Left ventricle myocardium superior (tissue), 1 donor: Measurements from ENCODE around the gene SEC61A2. TPM values are rescaled to one million over a fixed set of nuclear protein-coding genes. Genes with fewer than 3 reads are reported as not detected.
"Not testable (repeated sequence)": the region's sequence is repeated elsewhere in the genome, so short reads cannot be mapped to it uniquely, and the experiment has no call there.

Experiments used
- ATAC-seq: fragments of 200-7000 bp; cut with Tn5 transposase; one replicate; pipeline ENCODE4 v1.9.1; 2020; ENCODE audit warnings: mild to moderate bottlenecking, moderate library complexity
- DNase-seq: peaks from one replicate; pipeline ENCODE4 v3.0.0-alpha.2; 2020
- intact Hi-C: fragments of 100-400 bp; cut with micrococcal nuclease; formaldehyde crosslinking; loops from one replicate; pipeline ENCODE4 v1.11.0; 2022
- long read RNA-seq: library from polyadenylated mRNA; unstranded; transcript quantifications from one replicate; pipeline ENCODE4 v2.0.0, GENCODE V29; 2021
- total RNA-seq: library from RNA; stranded (reverse); fragmentation: NEBNext Ultra II Directional; extraction: Animal tissue kit (Norgen Biotek cat#: 25700); gene quantifications from one replicate; pipeline ENCODE4 v1.2.1, GENCODE V29; 2021
- donor health status: DM: no; HTN: yes; CAD: no; lungs with severe emphysema.

The SEC61A2 gene
- 11.0 TPM for total RNA-seq
- long read RNA-seq, transcript SEC61A2-201 (12 exons, 1,893 nt) = major isoform, 11 of 16 reads
- long read RNA-seq, partial matches to known transcripts = 3 of 16 reads
- long read RNA-seq, other reads (novel, unspliced or antisense) = 2 of 16 reads

DNA sequence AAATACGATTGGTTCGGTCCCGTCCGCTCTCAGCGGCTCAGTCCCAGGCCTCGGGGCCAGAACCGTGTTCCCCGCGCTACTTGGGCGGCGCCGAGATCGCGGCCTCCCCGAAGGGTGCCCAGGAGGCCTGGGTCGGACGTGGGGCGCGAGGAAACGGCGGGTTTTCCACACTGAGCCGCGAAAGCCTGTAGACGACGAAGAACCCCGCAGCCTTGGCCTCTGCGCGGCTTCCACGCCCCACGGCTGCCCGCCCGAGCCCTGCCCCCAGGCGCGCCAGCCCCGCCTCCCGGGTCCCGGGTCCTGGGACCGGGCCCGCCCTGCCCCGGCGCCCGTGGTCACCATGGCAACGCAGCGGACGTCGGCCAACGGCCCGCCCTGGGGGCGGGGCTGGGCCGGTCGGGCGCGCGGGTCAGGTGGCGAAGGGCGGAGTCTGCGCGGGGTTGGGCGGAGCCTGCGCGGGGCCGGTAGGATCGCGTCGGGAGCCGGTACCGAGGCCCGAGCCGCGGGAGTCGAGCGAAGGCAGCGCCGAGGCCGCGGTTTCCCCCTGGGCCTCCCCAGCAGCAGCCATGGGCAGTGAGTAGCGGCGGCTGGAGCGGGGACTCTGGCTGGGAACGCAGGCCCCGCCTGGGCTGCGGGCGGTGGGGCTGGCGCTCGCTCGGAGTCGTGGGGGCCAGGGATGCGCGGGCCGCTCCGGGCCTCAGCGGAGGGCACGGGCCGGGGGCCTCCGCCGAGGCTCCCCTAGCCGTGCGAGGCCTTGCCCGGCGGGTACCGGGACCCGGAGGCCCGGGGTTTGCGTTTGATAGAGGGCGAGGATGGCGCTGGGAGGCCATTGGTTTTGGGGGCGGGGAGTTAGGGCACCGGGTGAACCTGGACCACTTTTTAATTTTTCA, at the start of gene SEC61A2:
Gene SEC61A2, plus strand, starts transcription at position 456 of the 890 bp plus-strand sequence. Its CDS starts 111 bp downstream, at position 567.
- peak; percentile 99 for ATAC-seq
- intact Hi-C loops = no loop called here

DNA sequence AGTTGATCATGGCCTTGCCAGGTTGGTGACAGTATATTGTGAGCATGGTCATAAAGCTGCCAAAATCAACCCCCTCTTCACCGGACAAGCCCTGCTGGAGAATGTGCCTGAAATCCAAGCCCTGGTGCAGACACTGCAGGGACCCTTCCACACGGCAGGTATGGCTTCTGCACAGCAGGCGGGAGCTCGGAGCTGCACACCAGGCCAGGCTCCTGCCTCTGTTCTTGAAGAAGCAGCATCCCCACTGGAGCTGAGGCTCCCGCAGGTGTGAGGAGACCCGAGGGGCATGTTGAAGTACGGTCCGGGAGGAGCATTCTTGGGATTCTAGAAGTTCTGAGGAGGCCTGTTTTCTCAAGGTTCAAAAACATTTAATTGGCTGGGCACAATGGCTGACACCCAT, 48.0 kb upstream of the SEC61A2 start:
- intact Hi-C loops = no loop called here
- no peak for ATAC-seq
- DNase-seq = no peak

More for the DNA sequence above, at the start of gene SEC61A2:
- peak; percentile 98 for DNase-seq

DNA sequence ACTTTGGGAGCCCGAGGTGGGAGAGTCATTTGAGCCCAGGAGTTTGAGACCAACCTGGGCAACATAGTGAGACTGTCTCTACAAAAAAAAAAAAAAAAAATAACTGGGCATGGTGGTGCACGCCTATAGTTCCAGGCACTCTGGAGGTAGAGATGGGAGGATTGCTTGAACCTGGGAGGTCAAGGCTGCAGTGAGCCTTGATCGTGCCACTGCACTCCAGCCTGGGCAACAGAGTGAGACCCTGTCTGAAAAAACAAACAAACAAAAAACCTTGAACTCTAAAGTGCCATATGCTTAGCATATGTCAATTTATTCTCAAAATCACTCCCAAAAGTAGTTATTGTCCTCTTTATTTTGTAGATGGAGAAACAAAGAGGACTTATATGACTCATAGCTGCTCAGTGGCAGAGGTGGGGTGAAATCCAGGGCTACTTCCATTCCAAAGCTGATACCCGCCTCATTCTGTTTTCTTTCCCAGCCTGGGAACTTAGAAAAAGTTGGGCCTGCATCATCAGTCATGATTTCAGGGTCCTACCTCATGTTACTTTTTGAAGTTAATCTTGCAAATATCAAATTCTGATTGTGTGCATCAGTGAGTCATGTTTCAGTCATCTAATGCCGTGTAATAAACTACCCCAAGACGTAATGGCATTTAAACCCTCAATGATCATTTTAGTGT, 47.5 kb upstream of the SEC61A2 start:
- no peak for DNase-seq
- intact Hi-C loops = no loop called here
- no peak for ATAC-seq

DNA sequence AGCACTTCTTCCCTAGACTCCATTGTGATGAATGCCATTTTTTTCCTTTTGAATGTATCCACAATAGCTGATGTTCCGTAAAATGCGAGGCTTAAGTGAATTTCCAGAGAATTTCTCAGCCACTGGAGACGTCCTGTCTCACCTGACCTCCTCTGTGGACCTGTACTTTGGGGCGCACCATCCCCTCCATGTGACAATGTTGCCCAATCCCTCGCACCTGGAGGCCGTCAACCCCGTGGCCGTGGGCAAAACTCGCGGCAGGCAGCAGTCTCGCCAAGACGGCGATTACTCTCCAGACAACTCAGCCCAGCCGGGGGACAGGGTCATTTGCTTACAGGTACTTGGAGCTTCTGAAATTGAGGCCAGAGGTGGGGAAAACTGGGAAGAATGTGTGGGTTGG, 40.6 kb upstream of the SEC61A2 start:
- intact Hi-C loops = no loop called here
- ATAC-seq (no peak), DNase-seq (no peak)

DNA sequence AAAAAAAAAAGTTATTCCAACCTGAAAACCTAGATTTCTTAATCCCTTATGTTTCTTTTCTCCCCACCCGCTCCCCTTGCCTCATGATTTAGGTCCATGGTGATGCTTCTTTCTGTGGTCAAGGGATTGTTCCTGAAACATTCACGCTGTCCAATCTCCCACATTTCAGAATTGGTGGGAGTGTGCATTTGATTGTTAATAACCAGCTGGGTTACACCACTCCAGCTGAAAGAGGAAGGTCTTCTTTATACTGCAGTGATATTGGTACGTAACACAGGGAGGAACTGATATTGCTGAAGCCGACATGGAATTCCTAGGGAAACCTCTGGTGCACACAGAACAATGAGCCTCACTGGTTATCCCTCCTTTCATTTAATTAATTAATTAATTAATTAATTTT, 38.1 kb upstream of the SEC61A2 start:
- ATAC-seq = no peak
- intact Hi-C loops = no loop called here

DNA sequence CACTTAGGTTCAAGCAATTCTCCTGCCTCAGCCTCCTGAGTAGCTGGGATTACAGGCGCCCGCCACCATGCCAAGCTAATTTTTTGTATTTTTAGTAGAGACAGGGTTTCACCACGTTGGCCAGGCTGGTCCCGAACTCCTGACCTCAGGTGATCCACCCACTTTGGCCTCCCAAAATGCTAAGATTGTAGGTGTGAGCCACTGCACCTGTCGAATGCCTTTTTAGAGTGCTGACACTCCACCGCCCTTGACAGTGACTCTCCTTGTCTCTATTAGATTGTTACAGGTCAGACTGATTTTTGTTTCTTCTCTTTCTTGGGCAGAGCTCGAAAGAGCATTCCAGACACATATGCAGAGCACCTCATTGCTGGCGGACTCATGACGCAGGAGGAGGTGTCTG, 32.1 kb upstream of the SEC61A2 start:
- DNase-seq, ATAC-seq, intact Hi-C loops: not testable (repeated sequence)

More for the DNA sequence above, 38.1 kb upstream of the SEC61A2 start:
- DNase-seq = no peak

DNA sequence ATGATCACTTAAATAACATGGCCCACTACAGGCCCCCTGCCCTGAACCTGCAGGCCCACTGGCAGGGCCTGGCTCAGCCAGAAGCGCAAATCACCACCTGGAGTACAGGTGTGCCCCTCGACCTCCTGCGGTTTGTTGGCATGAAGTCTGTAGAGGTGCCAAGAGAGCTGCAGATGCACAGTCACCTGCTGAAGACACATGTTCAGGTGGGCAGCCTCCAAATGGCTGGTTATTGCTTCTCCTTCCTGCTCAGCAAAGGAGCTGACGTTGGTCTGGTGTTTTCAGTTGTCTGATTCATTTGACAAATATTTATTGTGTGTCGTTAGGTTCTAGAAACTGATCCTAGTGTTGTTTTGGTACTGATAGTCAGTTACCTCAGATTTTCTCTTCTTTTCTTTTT, 31.7 kb upstream of the SEC61A2 start:
- intact Hi-C loops = no loop called here
- ATAC-seq (no peak), DNase-seq (no peak)

DNA sequence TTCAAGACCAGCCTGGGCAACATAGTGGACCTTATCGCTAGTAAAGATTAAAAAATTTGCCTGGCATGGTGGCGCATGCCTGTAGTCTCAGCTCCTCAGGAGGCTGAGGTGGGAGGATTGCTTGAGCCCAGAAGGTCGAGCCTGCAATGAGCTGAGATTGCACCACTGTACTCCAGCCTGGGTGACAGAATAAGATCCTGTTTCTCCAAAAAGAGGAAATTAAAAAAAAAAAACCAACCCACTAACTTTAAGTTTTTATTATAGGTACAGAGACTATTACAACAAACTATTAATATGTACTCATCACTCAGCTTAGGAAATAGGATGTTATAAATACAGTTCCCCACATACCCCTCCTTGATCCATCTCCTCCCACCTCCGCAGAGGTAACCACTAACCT, 30.5 kb upstream of the SEC61A2 start:
- no peak for DNase-seq
- intact Hi-C loops = no loop called here
- ATAC-seq = no peak

DNA sequence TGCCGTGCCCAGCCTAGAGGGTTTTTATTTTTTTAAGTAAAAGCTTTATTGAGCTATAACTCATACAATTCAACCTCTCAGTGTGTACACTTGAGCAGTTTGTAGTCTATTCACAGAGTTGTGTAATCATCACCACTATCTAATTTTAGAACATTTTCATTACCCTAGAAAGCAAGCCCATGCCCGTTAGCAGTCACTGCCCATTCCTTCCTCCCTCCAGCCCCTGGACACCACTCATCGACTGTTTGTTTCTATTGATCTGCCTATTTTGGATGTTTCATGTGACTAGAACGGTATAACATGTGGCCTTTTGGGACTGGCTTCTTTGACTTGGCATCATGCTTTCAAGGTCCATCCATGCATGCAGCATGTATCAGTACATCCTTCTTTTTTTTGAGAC, 25.7 kb upstream of the SEC61A2 start:
- ATAC-seq (no peak), DNase-seq (no peak)
- intact Hi-C loops = no loop called here

DNA sequence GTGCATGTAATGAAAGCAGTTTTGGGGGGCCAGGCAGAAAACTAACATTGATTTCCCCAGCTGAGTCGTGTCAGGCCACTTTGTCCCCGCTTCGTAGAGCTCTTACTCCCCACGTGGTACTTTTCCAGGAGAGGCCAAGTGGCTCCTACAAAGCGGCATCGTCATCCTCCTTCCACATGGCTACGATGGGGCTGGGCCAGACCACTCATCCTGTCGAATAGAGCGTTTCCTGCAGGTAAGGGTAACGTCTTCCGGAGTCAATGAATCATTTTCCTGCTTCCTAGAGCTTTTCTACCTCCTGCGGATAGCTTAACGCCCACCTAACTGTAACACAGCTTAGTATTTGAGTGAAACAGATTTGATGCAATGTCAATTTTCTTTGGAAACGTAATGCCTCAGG, 21.7 kb upstream of the SEC61A2 start:
- ATAC-seq (no peak), DNase-seq (no peak)
- intact Hi-C loops = no loop called here

DNA sequence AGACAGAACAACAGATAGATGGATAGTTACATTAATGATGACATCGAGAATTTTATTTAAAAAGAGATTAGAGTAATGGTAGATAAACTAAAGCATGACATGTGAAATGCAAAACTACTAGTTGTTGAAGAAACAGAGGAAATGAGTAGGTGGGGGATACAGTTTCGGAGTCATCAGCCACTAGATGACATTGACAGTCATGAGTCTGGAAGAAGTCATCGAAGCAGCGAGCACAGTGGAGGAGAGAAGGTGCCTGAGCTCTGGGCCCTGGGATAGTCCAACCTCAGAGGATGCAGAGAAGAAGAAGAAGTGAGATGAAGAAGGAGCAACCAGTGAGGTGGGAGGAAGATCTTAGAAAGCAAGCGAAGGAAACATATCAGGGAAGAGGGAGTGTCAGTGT, 20.2 kb upstream of the SEC61A2 start:
- intact Hi-C loops = no loop called here
- DNase-seq (no peak), ATAC-seq (no peak)

DNA sequence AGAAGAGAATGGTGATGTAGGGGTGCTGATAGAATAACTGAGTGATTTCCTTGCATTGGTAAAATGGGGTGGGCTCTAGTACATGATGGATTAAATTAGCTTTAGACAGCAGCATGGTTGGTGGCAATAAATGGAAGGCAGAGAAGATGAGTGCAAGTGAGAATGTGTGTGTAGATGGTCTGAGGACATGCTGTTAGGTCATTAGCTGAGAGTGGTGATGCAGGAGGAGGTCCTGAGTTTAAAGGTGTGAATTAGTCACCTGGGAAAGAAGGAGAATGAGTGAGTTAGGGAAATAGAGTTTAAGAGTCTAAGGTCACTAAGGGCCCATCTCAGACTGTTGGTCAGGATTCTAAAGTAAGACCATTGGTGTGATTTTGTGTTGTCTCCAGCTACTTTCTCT, 17.9 kb upstream of the SEC61A2 start:
- intact Hi-C loops = no loop called here
- no peak for ATAC-seq
- DNase-seq = no peak

DNA sequence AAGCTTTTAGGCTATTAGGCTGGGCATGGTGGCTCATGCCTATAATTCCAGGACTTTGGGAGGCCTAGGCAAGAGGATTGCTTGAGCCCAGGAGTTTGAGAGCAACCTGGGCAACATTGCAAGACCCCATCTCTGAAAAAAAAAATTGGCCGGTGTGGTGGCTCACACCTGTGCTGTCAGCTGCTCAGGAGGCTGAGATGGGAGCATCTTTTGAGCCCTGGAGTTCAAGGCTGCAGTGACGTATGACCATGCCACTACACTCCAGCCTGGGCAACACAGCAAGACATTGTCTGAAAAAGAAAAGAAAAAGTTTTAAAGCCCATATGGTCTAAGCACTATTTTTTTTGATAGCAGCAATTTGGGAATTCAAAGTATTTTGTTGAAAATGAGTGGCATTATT, 15.8 kb upstream of the SEC61A2 start:
- intact Hi-C loops = no loop called here
- no peak for DNase-seq
- ATAC-seq = no peak

DNA sequence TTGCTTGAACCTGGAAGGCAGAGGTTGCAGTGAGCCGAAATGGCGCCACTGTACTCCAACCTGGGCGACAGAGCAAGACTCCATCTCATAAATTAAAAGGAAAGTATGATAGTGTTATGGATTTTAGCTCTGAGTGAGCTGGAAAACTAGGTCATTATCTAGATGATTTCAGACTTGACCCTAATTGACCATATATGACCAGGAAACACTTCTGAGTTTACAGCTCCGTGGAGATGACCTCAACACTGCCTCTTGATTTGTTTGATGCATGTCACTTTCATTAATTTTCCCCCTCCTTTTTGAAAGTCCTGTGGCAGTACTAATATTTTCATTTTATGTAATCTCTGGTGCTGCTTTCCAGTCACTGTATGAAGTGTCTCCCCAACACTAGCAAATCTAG, 7.8 kb upstream of the SEC61A2 start:
- no peak for ATAC-seq
- intact Hi-C loops = no loop called here
- no peak for DNase-seq

DNA sequence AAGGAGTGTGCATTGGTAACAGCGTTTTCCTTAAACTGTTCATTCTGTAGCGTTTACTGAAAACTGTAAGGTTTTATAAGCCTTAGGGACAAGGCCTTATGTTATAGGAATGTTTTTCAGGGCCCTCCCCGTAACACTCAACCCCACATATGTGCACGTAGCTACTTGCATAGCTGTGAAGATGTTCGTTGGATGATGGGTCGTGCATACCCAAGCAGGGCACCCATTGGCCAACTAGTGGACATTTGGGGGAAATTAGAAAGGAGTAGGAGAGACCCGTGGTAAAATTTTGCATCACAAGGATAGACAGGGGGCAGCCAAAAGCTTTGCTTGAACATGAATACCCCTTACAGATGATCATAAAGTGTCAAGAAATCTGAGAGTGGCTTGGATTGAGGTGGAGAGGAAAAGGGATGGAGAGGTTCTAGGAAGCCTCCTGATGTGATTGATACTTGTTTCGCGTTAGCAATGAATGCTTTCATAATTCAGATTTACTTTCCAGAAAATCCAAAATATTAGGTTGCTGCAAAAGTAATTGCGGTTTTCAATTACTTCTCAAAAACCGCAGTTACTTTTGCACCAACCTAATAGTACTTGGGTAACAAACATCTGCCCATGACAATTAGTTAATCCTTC, 878 bp downstream of the SEC61A2 start:
- ATAC-seq (peak; percentile 39), DNase-seq (no peak)

DNA sequence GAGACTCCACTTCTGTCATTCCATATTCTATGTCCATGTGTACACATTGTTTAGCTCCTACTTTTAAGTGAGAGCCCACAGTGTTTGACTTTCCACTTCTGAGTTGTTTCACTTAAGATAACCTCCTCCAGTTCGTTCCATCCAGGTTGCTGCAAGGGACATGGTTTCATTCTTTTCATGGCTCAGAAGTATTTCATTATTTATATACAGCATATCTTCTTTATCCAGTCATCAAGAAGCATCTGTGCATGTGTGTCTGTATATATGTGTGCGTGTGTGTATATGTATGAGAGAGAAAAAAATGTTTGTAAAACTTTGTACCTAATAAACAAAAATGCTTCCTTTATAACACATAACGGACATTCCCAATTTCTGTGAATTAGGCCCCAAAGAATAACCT, 6.2 kb downstream of the SEC61A2 start:
- DNase-seq (no peak), ATAC-seq (no peak)
- intact Hi-C loops = no loop called here

More for the DNA sequence above, 878 bp downstream of the SEC61A2 start:
- intact Hi-C loops = no loop called here

DNA sequence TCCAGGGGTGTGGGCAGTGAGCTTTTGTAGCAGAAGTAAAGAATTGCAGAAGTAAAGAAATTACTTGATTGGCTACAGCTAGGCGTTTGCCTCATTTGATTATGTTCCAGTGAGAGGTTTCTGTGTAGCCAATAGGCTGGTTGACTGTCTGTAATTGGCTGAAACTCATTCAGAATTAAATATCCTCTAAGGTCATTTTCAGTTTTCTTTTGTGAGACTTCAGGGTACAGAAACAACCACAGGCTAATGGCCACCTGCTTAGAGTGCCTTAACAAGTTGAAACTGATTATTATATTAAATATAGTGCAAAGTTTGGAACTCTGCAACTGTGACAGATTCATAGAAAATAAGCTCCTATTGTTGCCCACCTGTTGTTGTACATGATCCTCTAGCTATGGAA, 10.6 kb downstream of the SEC61A2 start:
- intact Hi-C loops = no loop called here
- ATAC-seq = no peak
- no peak for DNase-seq

DNA sequence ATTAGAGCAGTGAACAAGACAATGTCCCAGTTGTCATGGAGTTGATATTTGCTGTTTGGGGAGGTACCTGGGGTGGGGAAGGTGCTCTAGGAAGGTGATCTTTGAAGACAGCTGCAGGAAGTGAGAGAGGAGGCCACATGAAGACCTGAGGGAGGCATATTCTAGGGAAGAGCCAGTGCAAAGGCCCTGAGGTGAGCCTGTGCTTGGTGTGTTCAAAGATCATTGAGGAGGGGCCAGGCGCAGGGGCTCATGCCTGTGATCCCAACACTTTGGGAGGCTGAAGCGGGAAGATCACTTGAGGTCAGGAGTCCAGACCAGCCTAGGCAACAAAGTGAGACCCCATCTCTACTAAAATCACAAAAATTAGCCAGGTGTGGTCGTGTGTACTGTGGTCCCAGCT, 15.1 kb downstream of the SEC61A2 start:
- DNase-seq (no peak), ATAC-seq (no peak)
- intact Hi-C loops = no loop called here

DNA sequence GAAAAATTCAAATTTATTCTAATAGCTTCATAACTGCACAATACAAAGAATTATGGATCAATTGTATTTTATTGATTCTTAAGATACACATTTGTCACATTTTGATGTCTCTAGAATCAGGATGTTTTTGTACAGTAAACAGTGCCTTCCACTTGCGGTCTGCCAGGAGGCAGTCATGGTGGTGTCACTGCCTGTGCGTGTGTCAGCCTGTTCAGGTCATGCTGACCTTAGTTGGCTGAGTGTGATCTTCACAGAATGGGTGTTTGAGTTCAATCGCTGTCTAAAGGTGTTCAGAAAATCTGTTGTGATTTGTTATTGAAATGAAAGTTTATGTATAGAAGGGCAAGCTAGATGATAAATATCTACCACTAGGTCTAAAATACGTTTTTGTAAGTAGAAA, 20.7 kb downstream of the SEC61A2 start:
- DNase-seq (no peak), ATAC-seq (no peak)
- intact Hi-C loops = no loop called here

DNA sequence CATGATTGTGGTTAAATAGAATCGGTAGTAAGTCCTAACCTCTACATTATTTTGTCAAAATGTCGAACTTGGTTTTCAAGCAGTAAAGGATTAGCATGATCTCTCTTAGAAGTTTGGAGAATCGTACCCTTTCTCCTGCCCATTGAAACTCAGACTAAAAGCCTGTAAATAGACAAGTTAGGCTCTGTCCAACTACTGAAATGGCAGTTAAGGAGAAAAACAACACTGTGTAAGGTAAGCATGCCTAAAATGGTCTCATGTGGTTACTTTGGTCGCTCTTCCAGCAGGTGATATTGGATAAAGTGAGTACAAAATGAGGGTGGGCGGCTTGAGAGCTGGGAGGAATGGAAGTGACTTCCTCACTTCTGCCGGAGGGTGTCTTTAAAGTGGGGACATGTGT, 25.0 kb downstream of the SEC61A2 start:
- no peak for ATAC-seq
- intact Hi-C loops = no loop called here

More for the DNA sequence above, 25.0 kb downstream of the SEC61A2 start:
- DNase-seq = no peak
